WTC11 (cell line): Measurements from ENCODE around the gene CLSTN2. TPM values are rescaled to one million over a fixed set of nuclear protein-coding genes. Genes with fewer than 3 reads are reported as not detected.

Experiments used
- ATAC-seq: fragments of 200-7000 bp; cut with Tn5 transposase; 2 replicates; pipeline ENCODE4 v1.10.0; 2021; ENCODE audit warnings: mild to moderate bottlenecking, moderate library complexity
- CTCF ChIA-PET: fragments of 300-600 bp; sonication (Branson Sonifier 250); formaldehyde crosslinking; loops from one replicate; lab custom pipeline; 2021; ENCODE audit warnings: antibody characterized with exemption; lab: Charles Lee
- POLR2A ChIA-PET: fragments of 350-600 bp; sonication (Branson Sonifier 250); formaldehyde crosslinking; loops from one replicate; lab custom pipeline; 2021; ENCODE audit warnings: antibody characterized with exemption; lab: Charles Lee
- DNase-seq: peaks from one replicate; pipeline ENCODE4 v3.0.0; 2021; ENCODE audit warnings: low spot score
- H3K27ac Mint-ChIP-seq: 2 replicates; pipeline ENCODE4 v1.8.0; 2021; ENCODE audit warnings: mixed read lengths
- H3K27me3 Mint-ChIP-seq: 2 replicates; pipeline ENCODE4 v1.8.0; 2021; ENCODE audit warnings: low read depth, mild to moderate bottlenecking, moderate library complexity, mixed read lengths
- H3K36me3 Mint-ChIP-seq: 2 replicates; pipeline ENCODE4 v1.8.0; 2021; ENCODE audit warnings: mixed read lengths
- H3K4me1 Mint-ChIP-seq: 2 replicates; pipeline ENCODE4 v1.8.0; 2022; ENCODE audit warnings: mixed read lengths
- H3K4me3 Mint-ChIP-seq: 2 replicates; pipeline ENCODE4 v1.8.0; 2021; ENCODE audit warnings: mild to moderate bottlenecking, moderate library complexity, mixed read lengths
- H3K9me3 Mint-ChIP-seq: 2 replicates; pipeline ENCODE4 v1.8.0; 2021; ENCODE audit warnings: mixed read lengths
- AR ChIP-seq: fragments of 250-450 bp; sonication (Bioruptor Pico); IDR thresholded peaks from 2 replicates; pipeline ENCODE4 v1.9.0; 2021; ENCODE audit warnings: mild to moderate bottlenecking
- ELF4 ChIP-seq: sonication (generic); formaldehyde crosslinking; IDR thresholded peaks from 2 replicates; pipeline ENCODE4 v1.8.1; 2022; ENCODE audit warnings: low read depth, mild to moderate bottlenecking, moderate library complexity, missing genetic modification reagents
- ESRRA ChIP-seq: sonication (generic); formaldehyde crosslinking; IDR thresholded peaks from 2 replicates; pipeline ENCODE4 v1.8.1; 2022; ENCODE audit warnings: mild to moderate bottlenecking, missing genetic modification reagents, borderline replicate concordance
- FOXP4 ChIP-seq: sonication (generic); formaldehyde crosslinking; IDR thresholded peaks from 2 replicates; pipeline ENCODE4 v1.8.0; 2022; ENCODE audit warnings: mild to moderate bottlenecking, missing genetic modification reagents
- GABPB1 ChIP-seq: sonication (generic); formaldehyde crosslinking; IDR thresholded peaks from 2 replicates; pipeline ENCODE4 v1.8.1; 2023; ENCODE audit warnings: mild to moderate bottlenecking, missing genetic modification reagents
- JAZF1 ChIP-seq: fragments of 250-450 bp; sonication (Bioruptor Pico); IDR thresholded peaks from 2 replicates; pipeline ENCODE4 v1.9.0; 2021; ENCODE audit warnings: moderate library complexity, mild to moderate bottlenecking, inconsistent platforms
- NFATC4 ChIP-seq: fragments of 250-450 bp; sonication (Bioruptor Pico); IDR thresholded peaks from 2 replicates; pipeline ENCODE4 v1.9.0; 2021; ENCODE audit warnings: mild to moderate bottlenecking
- RELA ChIP-seq: sonication (generic); formaldehyde crosslinking; IDR thresholded peaks from 2 replicates; pipeline ENCODE4 v1.8.1; 2022; ENCODE audit warnings: missing genetic modification reagents, mild to moderate bottlenecking, borderline replicate concordance
- RORB ChIP-seq: fragments of 250-450 bp; sonication (Bioruptor Pico); IDR thresholded peaks from 2 replicates; pipeline ENCODE4 v1.9.0; 2021; ENCODE audit warnings: mild to moderate bottlenecking
- ZNF121 ChIP-seq: sonication (generic); formaldehyde crosslinking; IDR thresholded peaks from 2 replicates; pipeline ENCODE4 v1.8.0; 2023; ENCODE audit warnings: missing genetic modification reagents
- ZNF232 ChIP-seq: sonication (generic); formaldehyde crosslinking; IDR thresholded peaks from 2 replicates; pipeline ENCODE4 v1.8.0; 2022; ENCODE audit warnings: mild to moderate bottlenecking, missing genetic modification reagents
- ZNF317 ChIP-seq: sonication (generic); formaldehyde crosslinking; IDR thresholded peaks from 2 replicates; pipeline ENCODE4 v1.8.1; 2023; ENCODE audit warnings: low read depth, mild to moderate bottlenecking, moderate library complexity, missing genetic modification reagents, borderline replicate concordance
- ZNF423 ChIP-seq: fragments of 250-450 bp; sonication (Bioruptor Pico); IDR thresholded peaks from 2 replicates; pipeline ENCODE4 v2.1.2; 2022; ENCODE audit warnings: mild to moderate bottlenecking, moderate library complexity
- ZNF671 ChIP-seq: fragments of 250-450 bp; sonication (Bioruptor Pico); IDR thresholded peaks from 2 replicates; pipeline ENCODE4 v1.8.0; 2021; ENCODE audit warnings: mild to moderate bottlenecking
- total RNA-seq: library from RNA; stranded (reverse); gene quantifications from 3 replicates; pipeline ENCODE4 v1.2.3, GENCODE V29; 2021
- TF ChIP-seq, protein P1 (sequence below): sonication (generic); formaldehyde crosslinking; IDR thresholded peaks from 2 replicates; pipeline ENCODE4 v1.8.0; 2023; ENCODE audit warnings: mild to moderate bottlenecking, missing genetic modification reagents
- TF ChIP-seq, protein P2 (sequence below): sonication (generic); formaldehyde crosslinking; IDR thresholded peaks from 2 replicates; pipeline ENCODE4 v1.8.1; 2023; ENCODE audit warnings: mild to moderate bottlenecking, moderate library complexity, missing genetic modification reagents
- TF ChIP-seq, protein P3 (sequence below): sonication (generic); formaldehyde crosslinking; IDR thresholded peaks from 2 replicates; pipeline ENCODE4 v1.8.1; 2023; ENCODE audit warnings: mild to moderate bottlenecking, missing genetic modification reagents, moderate library complexity
- TF ChIP-seq, protein P4 (sequence below): fragments of 250-450 bp; sonication (Bioruptor Pico); IDR thresholded peaks from 2 replicates; pipeline ENCODE4 v2.1.2; 2022; ENCODE audit warnings: mild to moderate bottlenecking, moderate library complexity

The CLSTN2 gene
- total RNA-seq, 1 experiment from 2014 or later = 0.35 TPM

GRCh38 chr3:140341817-140342403 lies 406.9 kb downstream of the CLSTN2 start (continued):
- TF ChIP-seq RELA (CRISPR knock-in tag) = no peak
- TF ChIP-seq ZNF671 (CRISPR knock-in tag) = no peak
- TF ChIP-seq, protein P1, sequence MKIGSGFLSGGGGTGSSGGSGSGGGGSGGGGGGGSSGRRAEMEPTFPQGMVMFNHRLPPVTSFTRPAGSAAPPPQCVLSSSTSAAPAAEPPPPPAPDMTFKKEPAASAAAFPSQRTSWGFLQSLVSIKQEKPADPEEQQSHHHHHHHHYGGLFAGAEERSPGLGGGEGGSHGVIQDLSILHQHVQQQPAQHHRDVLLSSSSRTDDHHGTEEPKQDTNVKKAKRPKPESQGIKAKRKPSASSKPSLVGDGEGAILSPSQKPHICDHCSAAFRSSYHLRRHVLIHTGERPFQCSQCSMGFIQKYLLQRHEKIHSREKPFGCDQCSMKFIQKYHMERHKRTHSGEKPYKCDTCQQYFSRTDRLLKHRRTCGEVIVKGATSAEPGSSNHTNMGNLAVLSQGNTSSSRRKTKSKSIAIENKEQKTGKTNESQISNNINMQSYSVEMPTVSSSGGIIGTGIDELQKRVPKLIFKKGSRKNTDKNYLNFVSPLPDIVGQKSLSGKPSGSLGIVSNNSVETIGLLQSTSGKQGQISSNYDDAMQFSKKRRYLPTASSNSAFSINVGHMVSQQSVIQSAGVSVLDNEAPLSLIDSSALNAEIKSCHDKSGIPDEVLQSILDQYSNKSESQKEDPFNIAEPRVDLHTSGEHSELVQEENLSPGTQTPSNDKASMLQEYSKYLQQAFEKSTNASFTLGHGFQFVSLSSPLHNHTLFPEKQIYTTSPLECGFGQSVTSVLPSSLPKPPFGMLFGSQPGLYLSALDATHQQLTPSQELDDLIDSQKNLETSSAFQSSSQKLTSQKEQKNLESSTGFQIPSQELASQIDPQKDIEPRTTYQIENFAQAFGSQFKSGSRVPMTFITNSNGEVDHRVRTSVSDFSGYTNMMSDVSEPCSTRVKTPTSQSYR (CRISPR knock-in tag) = no peak
- no peak for TF ChIP-seq FOXP4 (CRISPR knock-in tag)
- no peak for TF ChIP-seq ZNF121 (CRISPR knock-in tag)
- TF ChIP-seq ZNF423 (CRISPR knock-in tag) = peak; percentile 55; the same call in 1 of the 2 replicates
- TF ChIP-seq, protein P2, sequence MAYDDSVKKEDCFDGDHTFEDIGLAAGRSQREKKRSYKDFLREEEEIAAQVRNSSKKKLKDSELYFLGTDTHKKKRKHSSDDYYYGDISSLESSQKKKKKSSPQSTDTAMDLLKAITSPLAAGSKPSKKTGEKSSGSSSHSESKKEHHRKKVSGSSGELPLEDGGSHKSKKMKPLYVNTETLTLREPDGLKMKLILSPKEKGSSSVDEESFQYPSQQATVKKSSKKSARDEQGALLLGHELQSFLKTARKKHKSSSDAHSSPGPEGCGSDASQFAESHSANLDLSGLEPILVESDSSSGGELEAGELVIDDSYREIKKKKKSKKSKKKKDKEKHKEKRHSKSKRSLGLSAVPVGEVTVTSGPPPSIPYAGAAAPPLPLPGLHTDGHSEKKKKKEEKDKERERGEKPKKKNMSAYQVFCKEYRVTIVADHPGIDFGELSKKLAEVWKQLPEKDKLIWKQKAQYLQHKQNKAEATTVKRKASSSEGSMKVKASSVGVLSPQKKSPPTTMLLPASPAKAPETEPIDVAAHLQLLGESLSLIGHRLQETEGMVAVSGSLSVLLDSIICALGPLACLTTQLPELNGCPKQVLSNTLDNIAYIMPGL (CRISPR knock-in tag) = no peak

DNA sequence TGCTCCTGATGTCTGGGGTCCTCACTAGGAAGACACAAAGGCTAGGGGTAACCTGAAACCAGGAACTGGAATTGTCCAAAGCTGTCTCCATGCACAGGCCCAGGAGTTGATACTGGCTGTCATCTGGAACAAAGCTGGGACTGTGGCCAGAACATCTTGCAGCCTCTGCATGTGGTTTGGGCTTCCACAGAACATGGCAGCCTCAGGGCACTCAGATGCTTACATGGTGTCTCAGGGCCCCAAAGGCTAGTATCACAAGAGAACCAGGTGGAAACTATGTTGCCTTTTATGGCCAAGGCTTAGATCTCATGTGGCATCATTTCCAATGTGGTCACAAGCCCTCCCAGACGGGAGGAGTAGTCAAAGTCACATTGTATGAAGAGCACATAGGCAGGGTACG lies 407.7 kb downstream of the CLSTN2 start:
- H3K27me3 Mint-ChIP-seq = peaks cover 6% of the 10 kb centered on the region
- ATAC-seq (no peak), DNase-seq (no peak)
- no peak overlapping the region for H3K4me3 Mint-ChIP-seq
- H3K9me3 Mint-ChIP-seq = no peaks in the 10 kb centered on the region
- H3K36me3 Mint-ChIP-seq = peaks cover 3% of the 10 kb centered on the region; the same call in 1 of the 2 replicates
- CTCF ChIA-PET = interaction anchor here (1.2 kb wide), 1 partner anchor 214 kb away, joined by 3 read pairs; no protein-coding TSS in a partner anchor
- POLR2A ChIA-PET = no interaction called here
- H3K4me1 Mint-ChIP-seq = peaks cover 70% of the 10 kb centered on the region
- TF ChIP-seq ZNF232 (no peak), AR (CRISPR knock-in tag) (peak; percentile 59; the same call in 1 of the 2 replicates)
- H3K27ac Mint-ChIP-seq = peak overlapping the region; percentile 86

GRCh38 chr3:140343211-140344081 lies 408.5 kb downstream of the CLSTN2 start:
- H3K36me3 Mint-ChIP-seq = peaks cover 6% of the 10 kb centered on the region; the same call in 1 of the 2 replicates
- no peak overlapping the region for H3K4me3 Mint-ChIP-seq
- H3K9me3 Mint-ChIP-seq = peaks cover 4% of the 10 kb centered on the region; the same call in 1 of the 2 replicates
- H3K4me1 Mint-ChIP-seq = peaks cover 68% of the 10 kb centered on the region
- CTCF ChIA-PET = interaction anchor here (1.2 kb wide), 1 partner anchor 215 kb away, joined by 3 read pairs; no protein-coding TSS in a partner anchor
- no peak for DNase-seq
- no peaks in the 10 kb centered on the region; the same call in none of the 2 replicates for H3K27me3 Mint-ChIP-seq
- POLR2A ChIA-PET = no interaction called here
- ATAC-seq = no peak
- H3K27ac Mint-ChIP-seq = no peak overlapping the region
- no peak for TF ChIP-seq GABPB1 (CRISPR knock-in tag)
- TF ChIP-seq ZNF317 (CRISPR knock-in tag) = no peak
- TF ChIP-seq JAZF1 (CRISPR knock-in tag) = no peak
- no peak for TF ChIP-seq ELF4
- TF ChIP-seq, protein P3, sequence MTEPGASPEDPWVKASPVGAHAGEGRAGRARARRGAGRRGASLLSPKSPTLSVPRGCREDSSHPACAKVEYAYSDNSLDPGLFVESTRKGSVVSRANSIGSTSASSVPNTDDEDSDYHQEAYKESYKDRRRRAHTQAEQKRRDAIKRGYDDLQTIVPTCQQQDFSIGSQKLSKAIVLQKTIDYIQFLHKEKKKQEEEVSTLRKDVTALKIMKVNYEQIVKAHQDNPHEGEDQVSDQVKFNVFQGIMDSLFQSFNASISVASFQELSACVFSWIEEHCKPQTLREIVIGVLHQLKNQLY (CRISPR knock-in tag) = no peak
- no peak for TF ChIP-seq ESRRA (CRISPR knock-in tag)
- no peak for TF ChIP-seq NFATC4
- no peak for TF ChIP-seq RORB (CRISPR knock-in tag)
- TF ChIP-seq, protein P4, sequence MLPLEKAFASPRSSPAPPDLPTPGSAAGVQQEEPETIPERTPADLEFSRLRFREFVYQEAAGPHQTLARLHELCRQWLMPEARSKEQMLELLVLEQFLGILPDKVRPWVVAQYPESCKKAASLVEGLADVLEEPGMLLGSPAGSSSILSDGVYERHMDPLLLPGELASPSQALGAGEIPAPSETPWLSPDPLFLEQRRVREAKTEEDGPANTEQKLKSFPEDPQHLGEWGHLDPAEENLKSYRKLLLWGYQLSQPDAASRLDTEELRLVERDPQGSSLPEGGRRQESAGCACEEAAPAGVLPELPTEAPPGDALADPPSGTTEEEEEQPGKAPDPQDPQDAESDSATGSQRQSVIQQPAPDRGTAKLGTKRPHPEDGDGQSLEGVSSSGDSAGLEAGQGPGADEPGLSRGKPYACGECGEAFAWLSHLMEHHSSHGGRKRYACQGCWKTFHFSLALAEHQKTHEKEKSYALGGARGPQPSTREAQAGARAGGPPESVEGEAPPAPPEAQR (CRISPR knock-in tag) = no peak
